ENCODE measurements around the gene TEX11.

Gene TEX11

GRCh38 chrX:70621743-70622142 is 286.8 kb downstream of the TEX11 start:
- Histone ChIP-seq H3K4me2 (ENCODE audit: low read depth, low read length, poor library complexity, severe bottlenecking) (no peak overlapping the region), H2AFZ (ENCODE audit: low read length) (no peak overlapping the region), H3K36me3 (ENCODE audit: insufficient read depth, low read length) (no peaks in the 10 kb centered on the region), H3F3A (ENCODE audit: low read depth) (no peaks in the 10 kb centered on the region), H3K4me3 (ENCODE audit: low read length, poor library complexity, severe bottlenecking) (no peak overlapping the region), H3K4me1 (ENCODE audit: insufficient read depth, low read length, poor library complexity, severe bottlenecking) (peaks cover 6% of the 10 kb centered on the region), H3K27me3 (ENCODE audit: insufficient read depth, low read length, poor library complexity, severe bottlenecking) (no peaks in the 10 kb centered on the region), H3K9ac (ENCODE audit: low read depth, low read length, poor library complexity, severe bottlenecking) (no peak overlapping the region), H3K79me2 (ENCODE audit: insufficient read depth, low read length) (no peaks in the 10 kb centered on the region), H3K9me3 (ENCODE audit: insufficient read depth, low read depth, low read length) (no peaks in the 10 kb centered on the region), H3K9me2 (replicated peaks; ENCODE audit: low read depth, low read length) (no peaks in the 10 kb centered on the region), H4K20me1 (ENCODE audit: insufficient read depth, low read length, poor library complexity, severe bottlenecking) (no peaks in the 10 kb centered on the region)
- TF ChIP-seq EZH2phosphoT487 (IDR thresholded peaks at IDR 0.05; ENCODE audit: borderline replicate concordance) (no peak), CTCF (conservative IDR thresholded peaks at IDR 0.05; ENCODE audit: low read length) (no peak)

GRCh38 chrX:70618467-70618866 is 290.0 kb downstream of the TEX11 start:
- Histone ChIP-seq H3K4me2 (ENCODE audit: low read depth, low read length, poor library complexity, severe bottlenecking) (no peak overlapping the region), H3K9me2 (replicated peaks; ENCODE audit: low read depth, low read length) (no peaks in the 10 kb centered on the region), H3K9me3 (ENCODE audit: insufficient read depth, low read depth, low read length) (no peaks in the 10 kb centered on the region), H3K36me3 (ENCODE audit: insufficient read depth, low read length) (no peaks in the 10 kb centered on the region), H3K9ac (ENCODE audit: low read depth, low read length, poor library complexity, severe bottlenecking) (no peak overlapping the region), H3K79me2 (ENCODE audit: insufficient read depth, low read length) (no peaks in the 10 kb centered on the region), H4K20me1 (ENCODE audit: insufficient read depth, low read length, poor library complexity, severe bottlenecking) (no peaks in the 10 kb centered on the region), H2AFZ (ENCODE audit: low read length) (no peak overlapping the region), H3K27me3 (ENCODE audit: insufficient read depth, low read length, poor library complexity, severe bottlenecking) (no peaks in the 10 kb centered on the region), H3K4me1 (ENCODE audit: insufficient read depth, low read length, poor library complexity, severe bottlenecking) (no peaks in the 10 kb centered on the region), H3F3A (ENCODE audit: low read depth) (no peaks in the 10 kb centered on the region), H3K4me3 (ENCODE audit: low read length, poor library complexity, severe bottlenecking) (no peak overlapping the region)
- TF ChIP-seq CTCF (conservative IDR thresholded peaks at IDR 0.05; ENCODE audit: low read length) (no peak), EZH2phosphoT487 (IDR thresholded peaks at IDR 0.05; ENCODE audit: borderline replicate concordance) (no peak)

- Histone ChIP-seq H3F3A (ENCODE audit: low read depth) (peaks cover 4% of the 10 kb centered on the region; the same call in 1 of the 2 replicates), H3K4me1 (ENCODE audit: insufficient read depth, low read length, poor library complexity, severe bottlenecking) (peaks cover 17% of the 10 kb centered on the region), H3K9me3 (ENCODE audit: insufficient read depth, low read depth, low read length) (no peaks in the 10 kb centered on the region), H3K79me2 (ENCODE audit: insufficient read depth, low read length) (no peaks in the 10 kb centered on the region), H3K4me2 (ENCODE audit: low read depth, low read length, poor library complexity, severe bottlenecking) (no peak overlapping the region), H3K36me3 (ENCODE audit: insufficient read depth, low read length) (no peaks in the 10 kb centered on the region), H2AFZ (ENCODE audit: low read length) (no peak overlapping the region), H3K27me3 (ENCODE audit: insufficient read depth, low read length, poor library complexity, severe bottlenecking) (no peaks in the 10 kb centered on the region), H3K9me2 (replicated peaks; ENCODE audit: low read depth, low read length) (no peaks in the 10 kb centered on the region), H4K20me1 (ENCODE audit: insufficient read depth, low read length, poor library complexity, severe bottlenecking) (no peaks in the 10 kb centered on the region), H3K9ac (ENCODE audit: low read depth, low read length, poor library complexity, severe bottlenecking) (no peak overlapping the region), H3K4me3 (ENCODE audit: low read length, poor library complexity, severe bottlenecking) (no peak overlapping the region)
- TF ChIP-seq CTCF (conservative IDR thresholded peaks at IDR 0.05; ENCODE audit: low read length) (no peak), EZH2phosphoT487 (IDR thresholded peaks at IDR 0.05; ENCODE audit: borderline replicate concordance) (no peak)
These were observed 295.2 kb downstream of the TEX11 start for GRCh38 chrX:70613295-70613694.
